ENCODE data around the gene SIL1. TPM values are rescaled to one million over a fixed set of nuclear protein-coding genes. Genes with fewer than 3 reads are reported as not detected.

Gene SIL1
- total RNA-seq, 4 donors from 2014 or later, result 41.4 to 63.1 (median 52.8) TPM

DNA sequence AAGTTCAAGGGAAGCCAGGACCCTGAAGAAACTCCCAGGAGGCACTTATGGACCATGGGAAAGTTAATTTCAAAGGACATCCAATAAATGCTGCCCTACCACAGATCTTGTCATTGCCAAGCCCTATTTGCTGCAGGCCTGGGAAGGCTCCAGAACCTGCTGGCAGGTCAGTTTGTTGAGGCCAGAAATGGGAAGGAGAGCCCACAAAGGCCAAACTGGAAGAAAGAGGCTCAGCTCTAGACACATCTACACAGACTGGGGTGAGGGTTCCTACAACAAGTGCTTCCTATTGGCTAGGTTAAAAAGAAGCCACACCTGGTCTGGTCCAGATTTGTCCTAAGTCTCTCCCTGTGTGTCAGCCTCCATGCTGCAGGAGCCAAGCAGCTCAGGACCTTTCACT lies 94.4 kb downstream of the SIL1 start:
- DNase-seq (ENCODE audit: low spot score in 2 of 2), result no peak
- TF ChIP-seq EP300 (IDR thresholded peaks at IDR 0.05) (no peak), POLR2A (IDR thresholded peaks at IDR 0.05) (no peak)
- TF ChIP-seq, protein P1, sequence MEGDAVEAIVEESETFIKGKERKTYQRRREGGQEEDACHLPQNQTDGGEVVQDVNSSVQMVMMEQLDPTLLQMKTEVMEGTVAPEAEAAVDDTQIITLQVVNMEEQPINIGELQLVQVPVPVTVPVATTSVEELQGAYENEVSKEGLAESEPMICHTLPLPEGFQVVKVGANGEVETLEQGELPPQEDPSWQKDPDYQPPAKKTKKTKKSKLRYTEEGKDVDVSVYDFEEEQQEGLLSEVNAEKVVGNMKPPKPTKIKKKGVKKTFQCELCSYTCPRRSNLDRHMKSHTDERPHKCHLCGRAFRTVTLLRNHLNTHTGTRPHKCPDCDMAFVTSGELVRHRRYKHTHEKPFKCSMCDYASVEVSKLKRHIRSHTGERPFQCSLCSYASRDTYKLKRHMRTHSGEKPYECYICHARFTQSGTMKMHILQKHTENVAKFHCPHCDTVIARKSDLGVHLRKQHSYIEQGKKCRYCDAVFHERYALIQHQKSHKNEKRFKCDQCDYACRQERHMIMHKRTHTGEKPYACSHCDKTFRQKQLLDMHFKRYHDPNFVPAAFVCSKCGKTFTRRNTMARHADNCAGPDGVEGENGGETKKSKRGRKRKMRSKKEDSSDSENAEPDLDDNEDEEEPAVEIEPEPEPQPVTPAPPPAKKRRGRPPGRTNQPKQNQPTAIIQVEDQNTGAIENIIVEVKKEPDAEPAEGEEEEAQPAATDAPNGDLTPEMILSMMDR (IDR thresholded peaks at IDR 0.05), result no peak
- Histone ChIP-seq H3K4me3 (no peak overlapping the region), H3K4me1 (peaks cover 0 to 38% (median 15%) of the 10 kb centered on the region in 4 donors), H3K9me3 (no peaks in the 10 kb centered on the region), H3K27me3 (no peaks in the 10 kb centered on the region), H3K36me3 (no peaks in the 10 kb centered on the region), H3K27ac (peak overlapping the region in 1 of 4 donors; percentile 87)

DNA sequence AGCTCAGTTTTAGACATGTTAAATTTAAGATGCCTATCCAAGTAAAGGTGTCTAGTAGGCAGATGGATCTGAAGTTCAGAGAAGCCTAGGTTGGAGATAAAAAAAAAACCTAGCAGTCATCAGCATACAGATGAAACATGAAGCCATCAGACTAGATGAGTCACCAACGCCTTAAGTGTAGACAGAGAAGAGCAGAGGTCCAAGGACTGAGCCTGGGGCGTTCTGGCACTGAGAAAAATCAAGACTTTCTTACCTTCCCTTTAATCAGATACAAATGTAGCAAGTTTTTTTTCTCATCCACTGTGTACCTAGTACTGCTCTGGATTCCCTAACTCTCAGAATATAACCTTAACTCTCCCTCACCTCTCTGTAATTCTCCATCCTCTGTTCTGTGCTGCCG lies 97.3 kb downstream of the SIL1 start:
- H3K27me3 ChIP-seq, result no peaks in the 10 kb centered on the region
- no peaks in the 10 kb centered on the region for H3K9me3 ChIP-seq
- DNase-seq (ENCODE audit: low spot score in 2 of 2), result no peak
- no peak for TF ChIP-seq EP300 (IDR thresholded peaks at IDR 0.05)
- TF ChIP-seq, protein P1 (IDR thresholded peaks at IDR 0.05), result no peak
- TF ChIP-seq POLR2A (IDR thresholded peaks at IDR 0.05), result no peak
- no peak overlapping the region for H3K4me3 ChIP-seq
- H3K4me1 ChIP-seq, result peaks cover 0 to 19% (median 8%) of the 10 kb centered on the region in 4 donors
- no peak overlapping the region for H3K27ac ChIP-seq
- H3K36me3 ChIP-seq, result no peaks in the 10 kb centered on the region
- WGBS, 2 donors, result 87 to 93% methylated on average over 3 of the region's 3 CpGs

DNA sequence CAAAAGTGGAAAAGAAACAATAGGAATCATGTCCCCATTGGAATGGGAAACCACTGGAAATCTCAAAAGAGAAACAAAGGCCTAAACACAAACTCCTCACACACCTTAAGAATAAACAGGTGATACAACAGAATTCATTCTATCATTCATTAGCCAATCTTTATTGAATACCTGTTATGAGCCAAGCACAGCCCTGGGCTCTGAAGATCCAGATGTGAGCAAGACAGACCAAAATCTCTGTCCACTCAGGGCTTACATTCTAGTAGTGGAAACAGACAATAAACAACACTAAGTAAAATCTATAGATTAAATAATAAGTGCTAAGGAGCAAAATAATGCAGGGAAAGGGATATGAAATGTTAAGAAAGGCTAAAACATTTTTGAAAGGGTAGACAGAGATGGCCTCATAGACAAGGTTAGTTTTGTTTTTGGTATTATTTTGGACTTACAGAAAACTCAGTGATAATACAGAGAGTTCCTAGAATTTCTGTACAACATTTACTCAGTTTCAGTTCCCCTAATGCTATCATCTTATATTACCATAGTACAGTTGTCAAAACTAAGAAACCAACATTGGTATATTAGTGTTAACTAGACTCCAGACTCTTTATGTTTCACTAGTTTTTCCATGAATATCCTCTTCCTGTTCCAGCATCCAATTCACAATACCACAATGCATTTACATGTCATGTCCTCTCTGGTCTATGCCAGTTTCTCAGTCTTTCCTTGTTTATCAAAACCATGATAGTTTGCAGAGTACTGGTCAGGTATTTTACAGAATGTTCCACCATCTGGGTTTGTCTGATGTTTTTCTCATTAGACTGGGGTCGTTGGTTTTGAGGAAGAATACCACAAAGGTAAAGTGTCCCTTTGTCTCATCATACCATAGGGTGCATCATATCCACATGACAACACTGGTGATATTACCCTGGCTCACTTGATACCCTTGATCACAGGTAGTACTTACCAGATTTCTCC lies 103.7 kb downstream of the SIL1 start:
- no peak overlapping the region for H3K27ac ChIP-seq
- H3K27me3 ChIP-seq, result no peaks in the 10 kb centered on the region
- 55% methylated on average over 1 of the region's 1 CpG for WGBS, 2 donors
- TF ChIP-seq, protein P1 (IDR thresholded peaks at IDR 0.05), result no peak
- TF ChIP-seq EP300 (IDR thresholded peaks at IDR 0.05) (no peak), POLR2A (IDR thresholded peaks at IDR 0.05) (no peak)
- H3K9me3 ChIP-seq, result no peaks in the 10 kb centered on the region
- no peak overlapping the region for H3K4me3 ChIP-seq
- no peaks in the 10 kb centered on the region for H3K36me3 ChIP-seq
- peaks cover 0 to 10% (median 9%) of the 10 kb centered on the region in 4 donors for H3K4me1 ChIP-seq
- no peak for DNase-seq (ENCODE audit: low spot score in 2 of 2)

DNA sequence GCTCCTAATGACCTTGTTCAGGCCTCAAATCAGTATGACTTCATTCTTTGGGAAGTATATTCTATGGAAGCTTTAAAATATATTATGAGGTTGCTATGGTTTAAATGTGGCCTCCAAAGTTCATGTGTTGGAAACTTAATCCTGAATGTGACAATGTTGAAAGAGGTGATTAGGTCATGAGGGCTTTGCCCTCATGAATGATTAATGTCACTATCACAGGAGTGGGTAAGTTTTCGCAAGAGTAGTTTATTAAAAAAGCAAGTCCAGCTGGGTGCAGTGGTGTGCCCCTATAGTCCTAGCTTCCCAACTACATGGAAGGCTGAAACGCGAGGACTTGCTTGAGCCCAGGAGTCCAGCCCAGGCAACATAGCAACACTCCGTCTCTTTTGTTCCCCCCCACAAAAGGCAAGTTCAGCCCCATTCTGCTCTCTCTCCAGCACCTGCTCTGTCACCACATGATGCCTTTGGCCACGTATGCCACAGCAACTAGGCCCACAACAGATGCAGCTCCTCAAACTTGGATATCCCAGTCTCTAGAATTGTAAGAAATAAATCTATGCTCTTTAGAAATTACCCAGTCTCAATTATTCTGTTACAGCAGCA lies 105.3 kb downstream of the SIL1 start:
- Histone ChIP-seq H3K4me1 (peaks cover 0 to 24% (median 21%) of the 10 kb centered on the region in 4 donors), H3K4me3 (no peak overlapping the region), H3K27ac (no peak overlapping the region), H3K27me3 (no peaks in the 10 kb centered on the region), H3K9me3 (no peaks in the 10 kb centered on the region), H3K36me3 (no peaks in the 10 kb centered on the region)
- WGBS, 2 donors, result 85 to 87% methylated on average over 5 of the region's 5 CpGs
- no peak for TF ChIP-seq EP300 (IDR thresholded peaks at IDR 0.05)
- TF ChIP-seq, protein P1 (IDR thresholded peaks at IDR 0.05), result no peak
- no peak for TF ChIP-seq POLR2A (IDR thresholded peaks at IDR 0.05)
- no peak for DNase-seq (ENCODE audit: low spot score in 2 of 2)
